Measurements from ENCODE around the gene MYLIP. TPM values are rescaled to one million over a fixed set of nuclear protein-coding genes. Genes with fewer than 3 reads are reported as not detected.

Gene MYLIP
- total and polyA plus RNA-seq, 2 of the 13 experiments (the other 11 are each of a cell fraction or from before 2014, with no cell fraction given): 3.4 to 10.8 TPM

GRCh38 chr6:16157909-16158308 is 29.0 kb downstream of the MYLIP start:
- no peaks in the 10 kb centered on the region for H3K9me3 ChIP-seq (ENCODE audit: low read length)
- in situ Hi-C loops (cut with HindIII; ENCODE audit: extremely low pct_ligation_motif_present, low pct_unique_long_range_greater_than_20kb): no loop called here
- no peaks in the 10 kb centered on the region for H4K20me1 ChIP-seq (ENCODE audit: insufficient read depth, low read length)
- H3K27me3 ChIP-seq (ENCODE audit: control insufficient read depth in 1 of 2, insufficient read depth in 2 of 2, low read length in 2 of 2): peaks cover 6 to 32% of the 10 kb centered on the region in 2 experiments; a peak in 4 of 5 replicates
- no peaks in the 10 kb centered on the region for H3K4me1 ChIP-seq (ENCODE audit: insufficient read depth, low read length)
- peak; percentile 8 for FAIRE-seq
- DNase-seq (ENCODE audit: low spot score): no peak
- H3K4me2 ChIP-seq (ENCODE audit: low read depth, low read length): no peak overlapping the region
- intact Hi-C loops (cut with micrococcal nuclease; ENCODE audit: unreplicated experiment): no loop called here
- H3K79me2 ChIP-seq (ENCODE audit: insufficient read depth, low read length): no peaks in the 10 kb centered on the region
- no peak overlapping the region for H3K4me3 ChIP-seq (replicated peaks in 1 of 3; ENCODE audit: insufficient read depth in 1 of 3, low read depth in 2 of 3, low read length in 3 of 3)
- no peak overlapping the region for H3K9ac ChIP-seq (ENCODE audit: insufficient read depth, low read depth, low read length)
- no TSS peak for BruUV-seq (replicated peaks)
- 15% methylated on average over 9 of the region's 11 CpGs for WGBS (ENCODE audit: low lambda C conversion rate)
- no peak overlapping the region for H3K27ac ChIP-seq (ENCODE audit: extremely low read length, insufficient read depth, low read length)
- H3K36me3 ChIP-seq (replicated peaks in 1 of 2; ENCODE audit: control insufficient read depth in 1 of 2, insufficient read depth in 2 of 2, low read length in 2 of 2): no peaks in the 10 kb centered on the region
- no peak for TF ChIP-seq ZNF598 (CRISPR knock-in tag; IDR thresholded peaks at IDR 0.05; ENCODE audit: borderline replicate concordance)
- TF ChIP-seq ZNF572 (CRISPR knock-in tag; IDR thresholded peaks at IDR 0.05): no peak
- no peak for TF ChIP-seq ZBTB49 (CRISPR knock-in tag; IDR thresholded peaks at IDR 0.05; ENCODE audit: borderline replicate concordance)
- TF ChIP-seq, protein P1, sequence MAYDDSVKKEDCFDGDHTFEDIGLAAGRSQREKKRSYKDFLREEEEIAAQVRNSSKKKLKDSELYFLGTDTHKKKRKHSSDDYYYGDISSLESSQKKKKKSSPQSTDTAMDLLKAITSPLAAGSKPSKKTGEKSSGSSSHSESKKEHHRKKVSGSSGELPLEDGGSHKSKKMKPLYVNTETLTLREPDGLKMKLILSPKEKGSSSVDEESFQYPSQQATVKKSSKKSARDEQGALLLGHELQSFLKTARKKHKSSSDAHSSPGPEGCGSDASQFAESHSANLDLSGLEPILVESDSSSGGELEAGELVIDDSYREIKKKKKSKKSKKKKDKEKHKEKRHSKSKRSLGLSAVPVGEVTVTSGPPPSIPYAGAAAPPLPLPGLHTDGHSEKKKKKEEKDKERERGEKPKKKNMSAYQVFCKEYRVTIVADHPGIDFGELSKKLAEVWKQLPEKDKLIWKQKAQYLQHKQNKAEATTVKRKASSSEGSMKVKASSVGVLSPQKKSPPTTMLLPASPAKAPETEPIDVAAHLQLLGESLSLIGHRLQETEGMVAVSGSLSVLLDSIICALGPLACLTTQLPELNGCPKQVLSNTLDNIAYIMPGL (CRISPR knock-in tag; IDR thresholded peaks at IDR 0.05; ENCODE audit: borderline replicate concordance in 1 of 2, low read depth in 1 of 2): no peak
- no peak for TF ChIP-seq CEBPB (IDR thresholded peaks at IDR 0.05; ENCODE audit: borderline replicate concordance, low read depth, low read length)
- TF ChIP-seq SRSF1 (optimal IDR thresholded peaks at IDR 0.05; ENCODE audit: low read depth, low read length): no peak
- no peak for TF ChIP-seq FOXM1 (CRISPR knock-in tag; IDR thresholded peaks at IDR 0.05)
- TF ChIP-seq ZFP36L1 (CRISPR knock-in tag; IDR thresholded peaks at IDR 0.05): no peak
- no peak for TF ChIP-seq ZNF879 (CRISPR knock-in tag; IDR thresholded peaks at IDR 0.05)
- no peak for TF ChIP-seq FOXJ3 (CRISPR knock-in tag; IDR thresholded peaks at IDR 0.05; ENCODE audit: borderline replicate concordance)
- TF ChIP-seq, protein P2, sequence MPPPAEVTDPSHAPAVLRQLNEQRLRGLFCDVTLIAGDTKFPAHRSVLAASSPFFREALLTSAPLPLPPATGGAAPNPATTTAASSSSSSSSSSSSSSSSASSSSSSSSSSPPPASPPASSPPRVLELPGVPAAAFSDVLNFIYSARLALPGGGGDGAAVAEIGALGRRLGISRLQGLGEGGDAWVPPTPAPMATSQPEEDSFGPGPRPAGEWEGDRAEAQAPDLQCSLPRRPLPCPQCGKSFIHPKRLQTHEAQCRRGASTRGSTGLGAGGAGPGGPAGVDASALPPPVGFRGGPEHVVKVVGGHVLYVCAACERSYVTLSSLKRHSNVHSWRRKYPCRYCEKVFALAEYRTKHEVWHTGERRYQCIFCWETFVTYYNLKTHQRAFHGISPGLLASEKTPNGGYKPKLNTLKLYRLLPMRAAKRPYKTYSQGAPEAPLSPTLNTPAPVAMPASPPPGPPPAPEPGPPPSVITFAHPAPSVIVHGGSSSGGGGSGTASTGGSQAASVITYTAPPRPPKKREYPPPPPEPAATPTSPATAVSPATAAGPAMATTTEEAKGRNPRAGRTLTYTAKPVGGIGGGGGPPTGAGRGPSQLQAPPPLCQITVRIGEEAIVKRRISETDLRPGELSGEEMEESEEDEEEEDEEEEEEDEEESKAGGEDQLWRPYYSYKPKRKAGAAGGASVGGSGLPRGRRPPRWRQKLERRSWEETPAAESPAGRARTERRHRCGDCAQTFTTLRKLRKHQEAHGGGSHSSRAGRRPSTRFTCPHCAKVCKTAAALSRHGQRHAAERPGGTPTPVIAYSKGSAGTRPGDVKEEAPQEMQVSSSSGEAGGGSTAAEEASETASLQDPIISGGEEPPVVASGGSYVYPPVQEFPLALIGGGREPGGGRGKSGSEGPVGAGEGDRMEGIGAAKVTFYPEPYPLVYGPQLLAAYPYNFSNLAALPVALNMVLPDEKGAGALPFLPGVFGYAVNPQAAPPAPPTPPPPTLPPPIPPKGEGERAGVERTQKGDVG (CRISPR knock-in tag; IDR thresholded peaks at IDR 0.05; ENCODE audit: borderline replicate concordance): no peak
- no peak for TF ChIP-seq NRL (CRISPR knock-in tag; IDR thresholded peaks at IDR 0.05; ENCODE audit: borderline replicate concordance)
- no peak for TF ChIP-seq TRIM22 (IDR thresholded peaks at IDR 0.05)
- TF ChIP-seq ZNF251 (CRISPR knock-in tag; IDR thresholded peaks at IDR 0.05): no peak
- TF ChIP-seq GTF2F1 (IDR thresholded peaks at IDR 0.05; ENCODE audit: low read length): no peak
- no peak for TF ChIP-seq ZNF773 (CRISPR knock-in tag; IDR thresholded peaks at IDR 0.05; ENCODE audit: borderline replicate concordance)
- ChIA-PET POLR2A (interaction anchor here (0.6 kb wide), 1 partner anchor 29 kb away, joined by 3 read pairs; no protein-coding TSS in a partner anchor), CTCF (ENCODE audit: low intra/inter-chr PET ratio, low total read pairs) (no interaction called here)
- no peak for ATAC-seq
- no peak overlapping the region for H2AFZ ChIP-seq (ENCODE audit: low read length)
